Measurements from ENCODE around the gene APPBP2.
A peak's percentile ranks its signal among the peaks of the same experiment; 100 is the strongest.

Gene APPBP2, protein sequence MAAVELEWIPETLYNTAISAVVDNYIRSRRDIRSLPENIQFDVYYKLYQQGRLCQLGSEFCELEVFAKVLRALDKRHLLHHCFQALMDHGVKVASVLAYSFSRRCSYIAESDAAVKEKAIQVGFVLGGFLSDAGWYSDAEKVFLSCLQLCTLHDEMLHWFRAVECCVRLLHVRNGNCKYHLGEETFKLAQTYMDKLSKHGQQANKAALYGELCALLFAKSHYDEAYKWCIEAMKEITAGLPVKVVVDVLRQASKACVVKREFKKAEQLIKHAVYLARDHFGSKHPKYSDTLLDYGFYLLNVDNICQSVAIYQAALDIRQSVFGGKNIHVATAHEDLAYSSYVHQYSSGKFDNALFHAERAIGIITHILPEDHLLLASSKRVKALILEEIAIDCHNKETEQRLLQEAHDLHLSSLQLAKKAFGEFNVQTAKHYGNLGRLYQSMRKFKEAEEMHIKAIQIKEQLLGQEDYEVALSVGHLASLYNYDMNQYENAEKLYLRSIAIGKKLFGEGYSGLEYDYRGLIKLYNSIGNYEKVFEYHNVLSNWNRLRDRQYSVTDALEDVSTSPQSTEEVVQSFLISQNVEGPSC

GRCh38 chr17:60525685-60526514 is at the start of gene APPBP2:
TSS of gene APPBP2 (minus strand) at chr17:60526242. CDS start at chr17:60525931, 311 bp downstream.
- TF ChIP-seq CTCF (IDR thresholded peaks at IDR 0.05; ENCODE audit: insufficient read depth, low read length, missing control alignments), result no peak
- no peak for DNase-seq (ENCODE audit: low read depth, low spot score)
- peak within 1 kb of the TSS; percentile 96 for H3K4me3 ChIP-seq (ENCODE audit: low read depth, low read length)
- ChIA-PET CTCF (interaction anchor here (0.8 to 2.9 kb wide), 3 partner anchors 45 to 112 kb away, joined by 4 to 15 read pairs (median 5); no protein-coding TSS in a partner anchor), POLR2A (interaction anchor here (0.9 to 1.4 kb wide), 7 partner anchors 10 to 73 kb away, joined by 3 to 7 read pairs (median 3); no protein-coding TSS in a partner anchor)

GRCh38 chr17:60573236-60574051 is 47.4 kb upstream of the APPBP2 start:
- ChIA-PET POLR2A (interaction anchor here (0.6 to 2.3 kb wide), 8 partner anchors 16 to 1150 kb away, joined by 3 to 12 read pairs (median 5); partner anchors contain the start of genes APPBP2, PPM1D and USP32), CTCF (interaction anchor here (0.7 to 2.0 kb wide), 17 partner anchors 9 to 432 kb away, joined by 3 to 15 read pairs (median 4); partner anchors contain the start of gene PPM1D)
- peak; percentile 93 for DNase-seq (ENCODE audit: low read depth, low spot score)
- no peak overlapping the region for H3K4me3 ChIP-seq (ENCODE audit: low read depth, low read length)
- TF ChIP-seq CTCF (IDR thresholded peaks at IDR 0.05; ENCODE audit: insufficient read depth, low read length, missing control alignments), result peak; percentile 14

DNA sequence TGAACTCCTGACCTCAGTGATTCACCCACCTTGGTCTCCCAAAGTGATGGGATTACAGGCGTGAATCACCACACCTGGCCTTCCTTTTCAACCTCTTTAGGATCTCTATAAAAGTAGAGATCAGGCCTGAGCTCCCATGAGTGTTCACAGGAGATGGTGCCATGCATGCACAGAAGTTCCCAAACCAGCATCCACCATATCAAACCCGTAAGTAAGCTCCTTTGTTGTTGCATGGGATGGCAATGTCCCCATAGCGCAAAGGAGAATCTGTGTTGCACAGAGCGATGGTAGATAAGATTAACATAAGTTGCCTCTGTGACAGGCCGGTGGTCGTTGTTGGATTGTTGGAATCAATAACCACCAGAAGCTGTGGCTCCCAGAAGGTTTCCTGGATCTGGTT is 39.2 kb upstream of the APPBP2 start:
- H3K4me3 ChIP-seq (ENCODE audit: low read depth, low read length), result no peak overlapping the region
- TF ChIP-seq CTCF (IDR thresholded peaks at IDR 0.05; ENCODE audit: insufficient read depth, low read length, missing control alignments), result no peak
- CTCF ChIA-PET, result interaction anchor here (0.7 to 1.9 kb wide), 6 partner anchors 8 to 73 kb away, joined by 3 to 6 read pairs (median 3); no protein-coding TSS in a partner anchor
- DNase-seq (ENCODE audit: low read depth, low spot score), result no peak
- POLR2A ChIA-PET, result no interaction called here

GRCh38 chr17:60563743-60564142 is 37.7 kb upstream of the APPBP2 start:
- CTCF ChIA-PET, result interaction anchor here (1.9 kb wide), 1 partner anchor 9 kb away, joined by 5 read pairs; no protein-coding TSS in a partner anchor
- TF ChIP-seq CTCF (IDR thresholded peaks at IDR 0.05; ENCODE audit: insufficient read depth, low read length, missing control alignments), result no peak
- no peak for DNase-seq (ENCODE audit: low read depth, low spot score)

DNA sequence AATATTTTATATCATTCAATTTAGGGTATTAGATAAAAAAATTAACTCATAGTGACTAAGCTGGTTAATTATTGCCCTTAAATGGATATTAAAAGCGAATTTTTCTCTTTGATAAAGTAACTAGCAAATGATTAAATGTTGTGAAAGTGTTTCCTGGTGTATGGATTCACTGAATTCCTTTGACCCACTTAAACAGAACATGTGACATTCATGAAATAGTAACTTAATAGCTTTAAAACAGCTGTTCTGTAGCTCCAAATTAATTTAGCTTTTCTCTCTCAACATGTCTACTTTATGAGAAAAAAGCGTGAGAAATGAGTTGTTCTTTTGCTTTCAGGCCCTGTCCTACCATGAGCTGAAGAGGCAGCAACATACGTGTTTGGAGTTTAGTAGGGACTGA is 36.4 kb upstream of the APPBP2 start:
- no peak overlapping the region for H3K4me3 ChIP-seq (ENCODE audit: low read depth, low read length)
- CTCF ChIA-PET, result interaction anchor here (0.9 kb wide), 2 partner anchors 8 to 11 kb away, joined by 3 to 4 read pairs; no protein-coding TSS in a partner anchor
- DNase-seq (ENCODE audit: low read depth, low spot score), result no peak
- POLR2A ChIA-PET, result interaction anchor here (1.2 kb wide), 1 partner anchor 36 kb away, joined by 3 read pairs; the partner anchor contains the start of gene APPBP2
- TF ChIP-seq CTCF (IDR thresholded peaks at IDR 0.05; ENCODE audit: insufficient read depth, low read length, missing control alignments), result no peak

More at GRCh38 chr17:60563743-60564142, 37.7 kb upstream of the APPBP2 start:
- H3K4me3 ChIP-seq (ENCODE audit: low read depth, low read length), result no peak overlapping the region
- POLR2A ChIA-PET, result no interaction called here
